SH-SY5Y (cell line): ENCODE results near the gene SMCHD1.

Experiments
- GATA2 ChIP-seq: IDR thresholded peaks from 2 replicates; pipeline ENCODE4 v1.6.1; 2011; ENCODE audit warnings: mild to moderate bottlenecking, low read depth, low read length
- GATA3 ChIP-seq: IDR thresholded peaks from 2 replicates; pipeline ENCODE4 v1.6.1; 2011; ENCODE audit warnings: low read depth, mild to moderate bottlenecking, low read length, moderate library complexity

GRCh38 chr18:2758309-2758708, 102.8 kb downstream of the SMCHD1 start:
- TF ChIP-seq GATA3 (no peak), GATA2 (no peak)
